ENCODE data around the gene POLR2C.

- TF ChIP-seq TCF12 (IDR thresholded peaks at IDR 0.05; ENCODE audit: low read depth) (no peak), MAX (IDR thresholded peaks at IDR 0.05) (no peak), REST (IDR thresholded peaks at IDR 0.05; ENCODE audit: low read depth) (no peak), CEBPB (IDR thresholded peaks at IDR 0.05) (no peak), TEAD4 (IDR thresholded peaks at IDR 0.05) (no peak), CREB1 (IDR thresholded peaks at IDR 0.05; ENCODE audit: low read depth) (no peak)
Measured at GRCh38 chr16:57432505-57432904, 30.0 kb upstream of the POLR2C start.

All from Ishikawa (cell line).